H1 (cell line): ENCODE measurements around the gene ARHGAP32. TPM values are rescaled to one million over a fixed set of nuclear protein-coding genes. Genes with fewer than 3 reads are reported as not detected.

Source experiments
- CTCF ChIA-PET: fragments of 300-600 bp; sonication (Branson Sonifier 250); formaldehyde crosslinking; loops from one replicate; lab custom pipeline; 2021; ENCODE audit not compliant: partially characterized antibody; lab: Charles Lee
- POLR2A ChIA-PET: fragments of 300-600 bp; sonication (Branson Sonifier 250); formaldehyde crosslinking; loops from one replicate; lab custom pipeline; 2021; ENCODE audit warnings: inconsistent platforms; ENCODE audit not compliant: partially characterized antibody; lab: Charles Lee
- DNase-seq, 2 experiments: peaks; one replicate each; pipeline versions ENCODE4 v3.0.0 to v3.0.0-alpha.2; 2010 to 2022; ENCODE audit warnings: low spot score in 2 of 2, low read depth in 1 of 2, mixed read lengths in 1 of 2
- FAIRE-seq: peaks from 2 replicates; lab custom pipeline; 2011; peaks lifted over from hg19 to GRCh38; lab: Jason Lieb, UNC
- H2AFZ ChIP-seq: 2 replicates; pipeline ENCODE4 v1.8.1; 2012; ENCODE audit warnings: low read length, inconsistent platforms
- H2AK5ac ChIP-seq: 2 replicates; pipeline ENCODE4 v1.6.1; 2013; ENCODE audit warnings: low read depth, low read length
- H2BK120ac ChIP-seq: replicated peaks from 2 replicates; pipeline ENCODE3; 2013; ENCODE audit warnings: low read depth, low read length, inconsistent platforms
- H2BK12ac ChIP-seq: 2 replicates; pipeline ENCODE4 v1.6.1; 2013; ENCODE audit warnings: low read depth, low read length
- H2BK15ac ChIP-seq: 2 replicates; pipeline ENCODE4 v1.6.1; 2013; ENCODE audit warnings: low read length
- H2BK20ac ChIP-seq: 2 replicates; pipeline ENCODE4 v1.6.1; 2013; ENCODE audit warnings: low read length
- H2BK5ac ChIP-seq: 2 replicates; pipeline ENCODE4 v1.6.1; 2013; ENCODE audit warnings: low read depth, low read length
- H3K14ac ChIP-seq: 2 replicates; pipeline ENCODE4 v1.6.1; 2013; ENCODE audit warnings: inconsistent platforms; ENCODE audit not compliant: insufficient read length
- H3K18ac ChIP-seq: 2 replicates; pipeline ENCODE4 v1.6.1; 2013; ENCODE audit warnings: low read length; ENCODE audit errors: extremely low read depth
- H3K23ac ChIP-seq: 2 replicates; pipeline ENCODE4 v1.6.1; 2013; ENCODE audit warnings: inconsistent platforms; ENCODE audit not compliant: insufficient read length
- H3K23me2 ChIP-seq: 2 replicates; pipeline ENCODE4 v1.6.1; 2013; ENCODE audit warnings: low read depth, low read length
- H3K27ac ChIP-seq: 2 replicates; pipeline ENCODE4 v1.6.1; 2011; ENCODE audit warnings: low read depth, low read length, inconsistent platforms
- H3K27me3 ChIP-seq, 4 experiments: replicated peaks in 1 of 4; 1 replicate in 1 of 4; 2 replicates in 3 of 4; pipeline versions ENCODE4 v1.6.1 to v1.8.1; 2011 to 2013; ENCODE audit warnings: low read length in 3 of 4, mild to moderate bottlenecking in 3 of 4, inconsistent platforms in 2 of 4, mixed read lengths in 2 of 4, moderate library complexity in 1 of 4; ENCODE audit not compliant: control insufficient read depth in 3 of 4, insufficient read depth in 3 of 4; ENCODE audit errors: extremely low read depth in 1 of 4
- H3K36me3 ChIP-seq, 4 experiments: 2 replicates each; pipeline versions ENCODE4 v1.6.1 to v1.8.1; 2011 to 2013; ENCODE audit warnings: mild to moderate bottlenecking in 4 of 4, low read length in 3 of 4, moderate library complexity in 2 of 4, control low read depth in 1 of 4, inconsistent platforms in 1 of 4; ENCODE audit not compliant: insufficient read depth in 4 of 4, control insufficient read depth in 2 of 4
- H3K4ac ChIP-seq: replicated peaks from 2 replicates; pipeline ENCODE3; 2013; ENCODE audit warnings: low read length, low read depth, mixed read lengths, inconsistent platforms; ENCODE audit not compliant: insufficient read length
- H3K4me1 ChIP-seq, 4 experiments: replicated peaks in 1 of 4; 1 replicate in 1 of 4; 2 replicates in 3 of 4; pipeline versions ENCODE4 v1.6.1 to v1.8.1; 2011 to 2013; ENCODE audit warnings: low read length in 3 of 4, inconsistent platforms in 2 of 4, mixed read lengths in 1 of 4; ENCODE audit not compliant: insufficient read depth in 4 of 4, control insufficient read depth in 3 of 4
- H3K4me2 ChIP-seq, 2 experiments: 2 replicates each; pipeline versions ENCODE4 v1.6.1 to v1.8.1; 2011 to 2013; ENCODE audit warnings: low read depth in 2 of 2, low read length in 2 of 2, control low read depth in 1 of 2, inconsistent platforms in 1 of 2, mild to moderate bottlenecking in 1 of 2; ENCODE audit not compliant: insufficient read depth in 1 of 2
- H3K4me3 ChIP-seq, 4 experiments: fragments of 200-600, 300-600 bp in 1 of 4; sonication (generic), shearing (Covaris generic), sonication (Bioruptor Twin) in 1 of 4; 2 replicates each; pipeline versions ENCODE4 v1.5.1 to v1.8.1; 2011 to 2016; ENCODE audit warnings: low read length in 4 of 4, low read depth in 3 of 4, control low read depth in 2 of 4, inconsistent platforms in 2 of 4, mild to moderate bottlenecking in 2 of 4, mixed read lengths in 1 of 4, moderate library complexity in 1 of 4; ENCODE audit not compliant: insufficient read depth in 2 of 4; ENCODE audit errors: extremely low read depth in 1 of 4
- H3K56ac ChIP-seq: replicated peaks from 2 replicates; pipeline ENCODE3; 2013; ENCODE audit warnings: low read depth, mild to moderate bottlenecking, mixed read lengths, low read length, inconsistent platforms; ENCODE audit not compliant: insufficient read length
- H3K79me1 ChIP-seq: 2 replicates; pipeline ENCODE4 v1.6.1; 2013; ENCODE audit warnings: low read depth, low read length, control low read depth
- H3K79me2 ChIP-seq, 2 experiments: 2 replicates each; pipeline versions ENCODE4 v1.6.1 to v1.8.1; 2012 to 2013; ENCODE audit warnings: low read length in 2 of 2, mild to moderate bottlenecking in 2 of 2, inconsistent platforms in 1 of 2; ENCODE audit not compliant: insufficient read depth in 2 of 2, control insufficient read depth in 1 of 2
- H3K9ac ChIP-seq, 4 experiments: replicated peaks in 1 of 4; 1 replicate in 1 of 4; 2 replicates in 3 of 4; pipeline versions ENCODE4 v1.6.1 to v1.8.1; 2011 to 2013; ENCODE audit warnings: low read depth in 3 of 4, low read length in 3 of 4, control low read depth in 2 of 4, mild to moderate bottlenecking in 2 of 4, moderate library complexity in 2 of 4, inconsistent platforms in 1 of 4; ENCODE audit errors: extremely low read depth in 1 of 4
- H3K9me3 ChIP-seq, 2 experiments: 2 replicates each; pipeline versions ENCODE4 v1.6.1 to v1.8.1; 2012 to 2013; ENCODE audit warnings: mild to moderate bottlenecking in 2 of 2, moderate library complexity in 2 of 2, control low read depth in 1 of 2, inconsistent platforms in 1 of 2, low read depth in 1 of 2, low read length in 1 of 2, mixed read lengths in 1 of 2; ENCODE audit not compliant: insufficient read depth in 2 of 2
- H4K20me1 ChIP-seq, 2 experiments: replicated peaks in 1 of 2; 2 replicates each; pipeline versions ENCODE3 to v1.8.1; 2011 to 2013; ENCODE audit warnings: inconsistent platforms in 2 of 2, low read length in 2 of 2, mild to moderate bottlenecking in 1 of 2; ENCODE audit not compliant: insufficient read depth in 2 of 2, control insufficient read depth in 1 of 2
- H4K5ac ChIP-seq: 2 replicates; pipeline ENCODE4 v1.6.1; 2013; ENCODE audit warnings: low read length, low read depth, mixed read lengths, inconsistent platforms; ENCODE audit not compliant: insufficient read length
- H4K8ac ChIP-seq: 2 replicates; pipeline ENCODE4 v1.8.0; 2013; ENCODE audit warnings: mild to moderate bottlenecking, moderate library complexity, low read length, inconsistent platforms; ENCODE audit not compliant: insufficient read depth; ENCODE audit errors: extremely low read depth
- H4K91ac ChIP-seq: replicated peaks from 2 replicates; pipeline ENCODE3; 2013; ENCODE audit warnings: low read length, mixed read lengths, inconsistent platforms; ENCODE audit not compliant: insufficient read length
- BACH1 ChIP-seq: IDR thresholded peaks from 2 replicates; pipeline ENCODE4 v1.6.1; 2012; ENCODE audit warnings: low read length, improper control_type of control experiment
- PHF8 ChIP-seq: fragments of 200-600 bp; sonication (generic); conservative IDR thresholded peaks from 2 replicates; pipeline ENCODE4 v1.7.1; 2012; ENCODE audit warnings: low read depth, mild to moderate bottlenecking, inconsistent platforms, low read length, moderate library complexity
- POLR2A ChIP-seq, 2 experiments: IDR thresholded peaks; 1 replicate in 1 of 2; 2 replicates in 1 of 2; pipeline ENCODE4 v1.6.1; 2011; ENCODE audit warnings: low read depth in 2 of 2, low read length in 2 of 2, mild to moderate bottlenecking in 2 of 2; ENCODE audit errors: control extremely low read depth in 1 of 2
- POLR2AphosphoS5 ChIP-seq: IDR thresholded peaks from 2 replicates; pipeline ENCODE4 v1.6.1; 2011; ENCODE audit warnings: low read depth, low read length
- ZNF274 ChIP-seq: IDR thresholded peaks from 2 replicates; pipeline ENCODE4 v1.7.0; 2012; ENCODE audit warnings: low read length, borderline replicate concordance; ENCODE audit errors: extremely low read depth
- WGBS, 2 experiments: shearing (Covaris generic) in 1 of 2; methylation state at CpG; one replicate each; pipeline versions ENCODE4 v1.1.6 to v1.1.7; 2013 to 2015; ENCODE audit warnings: low lambda C conversion rate in 2 of 2, mixed read lengths in 2 of 2, inconsistent platforms in 1 of 2, low coverage in 1 of 2, missing lambda C conversion rate in 1 of 2; ENCODE audit not compliant: insufficient replicate concordance in 2 of 2, insufficient coverage in 1 of 2, insufficient read length in 1 of 2; ENCODE audit errors: extremely low coverage in 1 of 2, missing lambda C conversion rate in 1 of 2; 5-methylcytosine and 5-hydroxymethylcytosine counted together
- polyA plus RNA-seq, 7 experiments: library from polyadenylated mRNA; depleted of rRNA in 3 of 7; stranded (reverse) in 5 of 7; unstranded in 2 of 7; fragments of >200 nt in 5 of 7; fragments of 200-250 nt in 2 of 7; gene quantifications; 1 replicate in 5 of 7; 2 replicates in 1 of 7; 4 replicates in 1 of 7; pipeline versions ENCODE4 v1.2.1 to v1.2.3, GENCODE V29; 2011 to 2013; ENCODE audit warnings: missing spikeins in 2 of 7, mixed read lengths in 2 of 7
- total RNA-seq: library from RNA; stranded (reverse); fragmentation: NEBNext Ultra II Directional; extraction: Animal tissue kit (Norgen Biotek cat#: 25700); gene quantifications from 2 replicates; pipeline ENCODE4 v1.2.1, GENCODE V29; 2021

ARHGAP32 gene
- total and polyA plus RNA-seq, 2 of the 8 experiments (the other 6 are each of a cell fraction or from before 2014, with no cell fraction given), result 13.7 to 30.0 TPM

GRCh38 chr11:128970598-128971190, 221.4 kb downstream of the ARHGAP32 start:
- no peak overlapping the region for H3K9ac ChIP-seq
- WGBS, 2 experiments, result 95% methylated on average over 13 of the region's 13 CpGs; no CpG with 5 or more reads in 1 of the 2 experiments

More at GRCh38 chr11:128970598-128971190, 221.4 kb downstream of the ARHGAP32 start:
- Histone ChIP-seq H3K4me1 (no peaks in the 10 kb centered on the region), H3K56ac (no peak overlapping the region), H4K91ac (no peak overlapping the region), H3K4me3 (no peak overlapping the region), H2BK15ac (no peak overlapping the region), H3K23me2 (no peaks in the 10 kb centered on the region), H3K36me3 (peaks cover 5 to 52% (median 27%) of the 10 kb centered on the region in 4 experiments; a peak in 7 of 8 replicates), H3K27me3 (no peaks in the 10 kb centered on the region), H3K4ac (no peak overlapping the region), H3K18ac (no peak overlapping the region), H2BK20ac (no peak overlapping the region), H2BK12ac (no peak overlapping the region), H2AFZ (no peak overlapping the region), H3K27ac (no peak overlapping the region), H3K23ac (no peak overlapping the region)
- no peak for FAIRE-seq
- TF ChIP-seq POLR2AphosphoS5 (no peak), POLR2A (IDR thresholded peaks at IDR 0.05; ENCODE audit: control extremely low read depth in 1 of 2, low read depth in 2 of 2, low read length in 2 of 2) (no peak), BACH1 (no peak), PHF8 (no peak), ZNF274 (no peak)
- TF ChIP-seq, all 59 proteins: peak for 0
- Histone ChIP-seq H3K79me2 (no peaks in the 10 kb centered on the region), H2BK5ac (no peak overlapping the region), H3K79me1 (no peaks in the 10 kb centered on the region), H4K8ac (no peak overlapping the region), H4K20me1 (peaks cover 0 to 5% of the 10 kb centered on the region in 2 experiments), H4K5ac (no peak overlapping the region), H3K4me2 (no peak overlapping the region), H3K9me3 (no peaks in the 10 kb centered on the region), H2AK5ac (no peak overlapping the region), H3K14ac (no peak overlapping the region), H2BK120ac (no peak overlapping the region)
- ChIA-PET CTCF (interaction anchor here (0.8 to 1.3 kb wide), 3 partner anchors 13 to 361 kb away, joined by 3 to 5 read pairs (median 4); no protein-coding TSS in a partner anchor), POLR2A (no interaction called here)
- no peak for DNase-seq
